ENCODE data around the gene PCBP1. TPM values are rescaled to one million over a fixed set of nuclear protein-coding genes. Genes with fewer than 3 reads are reported as not detected.
"Not testable (repeated sequence)": the region's sequence is repeated elsewhere in the genome, so short reads cannot be mapped to it uniquely, and the experiment has no call there.

The PCBP1 gene
- total and polyA plus RNA-seq, 12 donors = 32.8 to 511 (median 309) TPM

GRCh38 chr2:70128005-70128404, 40.7 kb downstream of the PCBP1 start:
- Histone ChIP-seq H3K4me1 (replicated peaks in 1 of 2) (peaks cover 23 to 48% of the 10 kb centered on the region in 2 donors), H3K36me3 (replicated peaks in 1 of 2) (no peaks in the 10 kb centered on the region), H3K27me3 (no peaks in the 10 kb centered on the region), H3K27ac (peak overlapping the region in 2 of 5 donors; percentile 6 to 19), H3K4me3 (no peak overlapping the region), H3K9me3 (replicated peaks in 1 of 3) (no peaks in the 10 kb centered on the region)
- no peak for DNase-seq
- intact Hi-C loops (cut with DNase I) = no loop called here
- 46 to 67% (median 60%) methylated on average over 1 of the region's 1 CpG for WGBS, 4 donors
- TF ChIP-seq POLR2A (IDR thresholded peaks at IDR 0.05) = no peak

DNA sequence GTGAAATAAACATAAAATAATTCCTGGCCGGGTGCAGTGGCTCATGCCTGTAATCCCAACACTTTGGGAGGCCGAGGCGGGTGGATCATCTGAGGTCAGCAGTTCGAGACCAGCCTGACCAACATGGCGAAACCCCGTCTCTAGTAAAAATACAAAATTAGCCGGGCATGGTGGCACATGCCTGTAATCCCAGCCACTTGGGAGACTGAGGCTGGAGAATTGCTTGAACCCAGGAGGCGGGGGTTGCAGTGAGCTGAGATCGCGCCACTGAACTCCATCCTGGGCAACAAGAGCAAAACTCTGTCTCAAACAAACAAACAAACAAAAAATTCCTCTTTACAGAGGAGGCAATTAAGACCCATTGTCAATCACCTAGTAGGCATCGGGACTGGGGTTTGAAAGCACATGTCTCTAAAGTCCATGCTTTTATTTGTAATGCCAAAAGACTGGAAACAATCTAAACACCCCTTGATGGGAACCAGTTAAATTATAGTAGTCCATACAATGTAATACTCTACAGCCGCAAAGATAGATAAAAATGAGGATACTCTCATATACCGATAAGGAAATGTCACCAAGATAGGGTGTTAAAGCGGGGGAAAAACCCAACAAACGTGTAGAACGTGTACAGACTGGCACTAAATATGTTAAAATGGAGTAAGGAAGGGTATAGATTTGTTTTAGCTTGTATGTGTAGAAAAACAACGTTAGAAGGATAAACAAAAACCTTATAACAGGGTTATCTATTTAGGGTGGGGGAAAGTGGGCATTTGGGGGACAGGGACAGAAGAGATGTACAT, 44.3 kb downstream of the PCBP1 start:
- H3K36me3 ChIP-seq (replicated peaks in 1 of 2); intact Hi-C loops (cut with DNase I); H3K27me3 ChIP-seq; DNase-seq; H3K9me3 ChIP-seq (replicated peaks in 1 of 3): not testable (repeated sequence)
- Histone ChIP-seq H3K4me1 (replicated peaks in 1 of 2) (peaks cover 44 to 67% of the 10 kb centered on the region in 2 donors), H3K4me3 (peak overlapping the region in 1 of 4 donors; percentile 34), H3K27ac (peak overlapping the region; percentile 84 to 92 (median 89))
- WGBS, 4 donors = 82 to 89% (median 86%) methylated on average over 15 to 17 of the region's 17 CpGs

GRCh38 chr2:70132244-70133126, 45.2 kb downstream of the PCBP1 start:
- intact Hi-C loops (cut with DNase I) = no loop called here
- WGBS, 4 donors = 3 to 5% (median 4%) methylated on average over 7 to 8 of the region's 8 CpGs
- TF ChIP-seq POLR2A (IDR thresholded peaks at IDR 0.05) (peak in 1 of 2 donors; percentile 54), CTCF (IDR thresholded peaks at IDR 0.05) (no peak)
- Histone ChIP-seq H3K27ac (peak overlapping the region; percentile 84 to 92 (median 89)), H3K36me3 (replicated peaks in 1 of 2) (no peaks in the 10 kb centered on the region), H3K4me3 (peak overlapping the region in 1 of 4 donors; percentile 34), H3K9me3 (replicated peaks in 1 of 3) (no peaks in the 10 kb centered on the region), H3K4me1 (replicated peaks in 1 of 2) (peaks cover 48 to 67% of the 10 kb centered on the region in 2 donors), H3K27me3 (no peaks in the 10 kb centered on the region)
- DNase-seq = peak in 5 of 7 donors; percentile 52 to 70 (median 57)

GRCh38 chr2:70133127-70133452, 45.8 kb downstream of the PCBP1 start:
- WGBS, 4 donors = 69 to 79% (median 75%) methylated on average over 1 of the region's 1 CpG
- DNase-seq = no peak
- TF ChIP-seq CTCF (IDR thresholded peaks at IDR 0.05) (no peak), POLR2A (IDR thresholded peaks at IDR 0.05) (no peak)
- intact Hi-C loops (cut with DNase I) = no loop called here
- H3K4me3 ChIP-seq = peak overlapping the region in 1 of 4 donors; percentile 34
- no peaks in the 10 kb centered on the region for H3K27me3 ChIP-seq
- peaks cover 48 to 61% of the 10 kb centered on the region in 2 donors for H3K4me1 ChIP-seq (replicated peaks in 1 of 2)
- H3K27ac ChIP-seq = peak overlapping the region; percentile 84 to 92 (median 89)
- no peaks in the 10 kb centered on the region for H3K9me3 ChIP-seq (replicated peaks in 1 of 3)
- no peaks in the 10 kb centered on the region for H3K36me3 ChIP-seq (replicated peaks in 1 of 2)

Measured in adrenal gland (tissue), 12 donors.